Activated naive CD4-positive, alpha-beta T cell treated with Interleukin-2 at 50 U/mL for 16 hours (primary cell): Measurements from ENCODE around the gene LRIT1.

Experiments
- DNase-seq: peaks from one replicate; pipeline ENCODE4 v3.0.0-alpha.2; 2020

Gene LRIT1

GRCh38 chr10:84212014-84212413 is 29.3 kb downstream of the LRIT1 start:
- DNase-seq: no peak

- DNase-seq: no peak
Observed at GRCh38 chr10:84211566-84211965, 29.8 kb downstream of the LRIT1 start.

- DNase-seq: no peak
Observed at GRCh38 chr10:84208023-84208422, 33.3 kb downstream of the LRIT1 start.

DNA sequence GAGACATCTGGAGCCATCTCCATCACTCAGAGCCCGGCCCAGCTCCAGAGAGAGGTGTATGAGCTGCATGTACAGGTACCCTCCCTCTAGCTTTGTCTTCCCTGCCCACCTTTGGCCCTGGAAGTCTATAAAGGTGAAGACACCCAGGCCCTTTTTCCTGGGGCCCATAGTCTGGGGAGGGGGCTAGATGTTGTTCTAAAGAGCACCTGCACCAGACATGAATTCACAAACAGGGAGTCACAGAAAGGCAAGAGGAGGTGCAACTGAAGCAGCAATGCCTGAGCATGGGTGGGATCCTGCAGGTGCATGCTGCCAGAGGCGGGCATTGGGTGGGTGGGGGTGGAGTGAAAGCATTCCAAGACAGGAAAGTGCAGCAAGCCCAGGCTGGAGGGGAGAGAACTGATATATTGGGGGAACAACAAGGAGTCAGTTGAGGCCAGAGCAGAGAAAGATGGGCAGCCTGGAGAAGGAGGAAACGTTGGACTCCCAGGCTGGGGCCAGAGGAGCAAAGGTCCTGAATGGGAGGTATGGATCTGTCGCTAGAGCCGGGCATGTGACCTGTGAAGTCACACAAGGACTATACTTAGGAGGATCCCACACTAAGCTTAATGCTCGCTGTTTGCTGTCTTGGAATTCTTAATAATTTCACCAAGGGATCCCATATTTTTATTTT is 35.4 kb downstream of the LRIT1 start:
- no peak for DNase-seq

DNA sequence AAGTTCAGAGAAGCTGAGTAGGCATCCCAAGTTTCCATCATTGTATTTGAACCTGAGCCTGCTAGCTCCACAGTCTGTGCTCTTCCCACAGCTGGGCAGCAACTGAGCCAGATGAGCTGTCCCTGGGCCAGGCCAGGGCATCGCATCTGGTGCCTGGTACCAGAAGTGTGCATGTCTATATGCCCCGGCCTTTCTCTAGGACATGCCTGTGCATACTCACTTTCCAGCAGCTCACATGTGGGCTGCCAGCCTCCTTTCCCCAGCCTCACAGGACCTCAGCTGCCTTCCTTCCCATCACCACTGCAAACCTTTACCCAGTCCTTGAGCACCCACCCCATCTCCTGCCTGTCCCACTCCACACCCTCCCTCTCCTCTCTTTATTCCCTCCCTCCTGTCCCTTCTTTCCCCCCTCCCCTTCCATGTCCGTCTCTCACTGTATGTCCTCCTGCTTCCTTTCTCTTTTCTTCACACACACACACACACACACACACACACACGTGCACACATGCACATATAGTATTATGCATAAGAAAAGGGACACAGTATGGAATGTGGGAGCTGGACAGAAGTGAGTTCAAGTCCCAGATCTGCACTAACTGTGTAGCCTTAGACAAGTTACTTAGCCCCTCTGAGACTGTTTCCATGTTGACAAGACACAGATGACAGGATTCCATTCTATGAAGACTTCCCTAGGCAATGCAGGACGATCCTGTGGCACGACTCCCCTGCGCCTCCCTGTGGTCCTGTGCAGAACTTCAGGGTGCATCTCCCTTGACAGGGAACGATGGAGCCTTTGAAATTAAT is 36.1 kb downstream of the LRIT1 start:
- peak; percentile 62 for DNase-seq

DNA sequence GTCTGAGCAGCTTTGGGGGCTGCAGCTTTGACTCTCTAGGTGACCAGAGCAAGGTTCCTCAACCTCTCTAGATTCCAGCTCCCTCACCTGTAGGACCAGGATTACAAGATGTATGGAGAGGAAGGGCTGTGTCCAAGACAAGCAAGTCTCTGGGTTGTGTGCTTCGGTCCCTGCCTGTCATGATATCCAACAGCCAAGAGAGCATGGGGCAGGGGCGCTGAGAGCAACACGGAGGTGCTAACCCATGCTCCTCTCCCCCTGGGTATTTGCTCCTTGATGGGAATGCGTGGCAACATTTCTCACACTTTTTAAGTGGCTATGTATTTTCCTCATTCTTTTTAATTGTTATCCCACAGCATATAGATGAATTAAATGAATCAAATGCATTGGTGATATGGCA is 36.7 kb downstream of the LRIT1 start:
- no peak for DNase-seq

GRCh38 chr10:84204122-84204521 is 37.2 kb downstream of the LRIT1 start:
- no peak for DNase-seq

DNA sequence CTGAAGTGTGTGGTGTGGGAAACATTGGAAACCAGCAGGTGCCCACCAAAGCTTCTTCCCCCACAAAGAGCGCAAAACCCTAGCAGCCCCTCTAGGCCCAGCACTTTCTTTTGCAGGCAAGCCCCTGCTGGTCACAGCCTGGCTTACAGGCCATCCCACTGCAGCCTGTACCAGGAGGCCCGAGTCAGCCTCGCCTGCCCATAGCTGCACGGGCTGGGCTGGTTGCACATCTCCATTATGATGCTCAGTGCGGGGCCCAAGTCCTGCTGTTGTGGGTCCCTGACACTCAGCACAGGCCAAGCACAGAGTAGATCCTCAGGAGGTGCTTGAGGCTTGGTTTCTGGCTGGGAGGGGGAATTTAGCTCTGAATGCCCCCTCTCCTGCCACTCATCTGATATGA is 39.0 kb downstream of the LRIT1 start:
- no peak for DNase-seq

DNA sequence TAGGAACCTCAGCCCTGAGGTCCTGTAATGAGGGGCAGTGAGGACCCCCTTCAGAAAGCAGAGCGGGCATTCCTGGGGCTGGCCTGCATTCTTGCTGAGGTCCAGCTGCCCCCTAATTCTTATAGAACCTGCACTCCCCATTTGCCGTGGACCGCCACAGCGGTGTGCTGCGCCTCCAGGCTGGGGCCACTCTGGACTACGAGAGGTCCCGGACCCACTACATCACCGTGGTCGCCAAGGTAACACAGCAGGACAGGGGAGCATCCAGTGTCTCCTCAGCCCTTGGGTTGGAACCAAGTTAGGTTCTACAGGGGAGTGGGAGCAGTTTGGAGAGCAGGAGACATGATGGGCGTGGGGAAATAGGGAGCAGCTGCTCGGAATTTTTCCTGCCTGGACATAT is 39.7 kb downstream of the LRIT1 start:
- DNase-seq: no peak

GRCh38 chr10:84201244-84201606 is 40.1 kb downstream of the LRIT1 start:
- no peak for DNase-seq

GRCh38 chr10:84200537-84201243 is 40.7 kb downstream of the LRIT1 start:
- no peak for DNase-seq

DNA sequence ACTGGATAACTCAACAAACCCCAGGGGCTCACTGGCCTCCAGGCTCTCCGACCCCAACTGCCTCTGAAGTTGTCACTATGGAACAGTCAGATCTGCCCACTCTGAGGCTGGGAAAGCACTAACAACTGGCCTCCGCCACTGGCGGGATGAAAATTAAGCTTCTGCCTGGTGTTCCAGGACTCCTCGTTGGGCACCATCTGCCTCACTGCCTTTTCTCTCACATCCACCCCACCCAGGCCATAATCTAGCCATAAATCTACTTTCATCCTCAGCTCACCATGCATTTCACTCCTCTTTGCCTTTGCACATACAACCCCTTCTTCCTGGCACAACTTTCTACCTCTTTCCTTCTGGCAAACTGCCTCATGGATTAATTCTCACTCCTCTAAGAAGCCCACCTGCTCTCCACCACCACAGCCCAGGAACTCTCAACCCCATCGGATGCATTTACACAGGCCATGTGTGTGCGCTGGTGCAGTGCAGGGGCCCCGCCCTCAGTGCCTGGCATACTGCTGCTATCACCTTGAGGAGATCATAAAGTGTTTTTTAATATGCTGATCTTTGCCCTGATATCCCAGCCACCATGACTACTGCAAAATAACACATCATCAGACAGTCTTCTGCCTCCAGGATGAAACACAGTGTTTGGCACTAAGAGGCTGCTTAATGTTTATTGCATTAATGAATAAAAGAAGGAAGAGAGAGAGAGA is 43.0 kb downstream of the LRIT1 start:
- DNase-seq: no peak

GRCh38 chr10:84197643-84198042 is 43.7 kb downstream of the LRIT1 start:
- DNase-seq: no peak

- DNase-seq: no peak
Observed at GRCh38 chr10:84196941-84197340, 44.4 kb downstream of the LRIT1 start.

DNA sequence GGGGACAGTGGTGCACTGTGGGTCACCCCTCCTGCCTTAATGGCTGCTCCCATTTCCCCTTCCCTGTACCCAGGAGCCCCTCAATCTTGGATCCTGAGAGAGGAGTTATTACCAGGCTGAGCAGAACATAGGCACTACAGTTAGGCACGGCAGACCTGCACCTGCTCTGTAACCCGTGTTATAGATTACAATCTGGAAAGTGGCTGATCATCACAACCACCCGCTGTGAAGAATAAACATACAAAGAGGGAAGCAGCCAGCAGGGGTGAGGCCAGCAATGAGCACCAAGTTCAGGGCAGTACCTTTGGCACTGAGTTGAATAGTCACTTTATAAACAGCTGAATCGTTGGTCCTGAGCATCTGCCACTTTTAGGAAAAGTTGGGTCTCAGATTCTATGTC is 45.3 kb downstream of the LRIT1 start:
- no peak for DNase-seq

DNA sequence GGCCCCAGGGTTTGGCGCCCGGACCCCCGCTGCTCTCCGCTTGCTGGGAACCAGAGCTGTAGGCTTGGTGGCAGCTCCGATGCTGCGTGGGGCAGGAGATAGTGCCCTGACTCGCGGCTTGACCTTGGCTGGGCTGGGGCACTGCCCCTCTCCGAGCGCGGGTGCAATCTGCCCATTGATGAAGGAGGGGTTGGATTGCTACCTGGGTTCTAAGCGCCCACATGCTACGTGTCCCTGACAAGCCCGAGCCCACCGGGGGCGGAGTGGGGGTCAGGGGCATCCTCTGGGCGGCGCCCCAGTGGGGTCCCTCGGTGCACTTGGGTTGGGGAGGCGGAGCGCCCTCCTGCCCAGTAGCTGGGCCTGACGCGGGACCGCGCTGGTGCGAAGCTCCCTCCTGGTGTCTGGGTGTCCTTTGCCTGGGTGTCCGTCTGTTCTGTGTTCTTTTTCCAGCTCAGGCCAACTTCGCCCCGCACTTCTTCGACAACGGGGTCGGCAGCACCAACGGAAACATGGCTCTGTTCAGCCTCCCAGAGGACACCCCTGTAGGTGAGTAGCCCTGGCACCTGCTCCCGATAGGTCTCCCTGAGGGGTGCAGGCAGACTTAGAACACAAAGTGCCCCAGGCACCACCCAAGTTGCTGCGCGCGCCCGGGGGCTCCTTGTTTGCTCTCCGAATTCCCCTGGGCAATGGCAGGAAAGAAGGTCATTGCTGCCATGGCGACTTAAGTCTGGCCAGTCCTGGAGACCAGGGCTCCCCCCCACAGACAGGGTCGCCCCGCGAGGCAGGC is 46.1 kb downstream of the LRIT1 start:
- DNase-seq: no peak

GRCh38 chr10:84194424-84195043 is 46.8 kb downstream of the LRIT1 start, which contains the start of gene CDHR1:
Gene CDHR1 (plus strand): TSS chr10:84194537. CDS start chr10:84194761, 224 bp downstream.
- peak; percentile 29 for DNase-seq

- DNase-seq: no peak
Observed at GRCh38 chr10:84193846-84194423, 47.4 kb downstream of the LRIT1 start.

DNA sequence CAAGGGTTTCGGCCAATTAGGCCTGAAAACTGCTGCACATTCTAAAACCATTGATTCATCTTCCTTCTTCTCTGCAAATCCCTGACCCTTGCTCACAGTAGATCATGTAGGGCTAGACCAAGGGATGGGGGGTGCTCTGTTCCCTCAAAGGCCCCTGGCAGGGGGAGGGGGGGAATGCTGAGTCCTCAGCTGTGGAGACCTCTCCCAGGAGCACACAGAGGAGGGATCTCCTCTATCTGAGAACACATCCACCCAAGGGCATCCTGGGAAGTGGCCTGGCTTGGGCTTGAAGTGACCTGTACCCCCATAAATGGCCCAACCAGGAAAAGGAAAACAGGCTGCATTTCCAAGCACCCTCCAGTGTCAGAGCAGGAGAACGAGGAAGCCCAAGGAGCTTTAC is 48.0 kb downstream of the LRIT1 start:
- no peak for DNase-seq

GRCh38 chr10:84191106-84191505 is 50.2 kb downstream of the LRIT1 start:
- no peak for DNase-seq

DNA sequence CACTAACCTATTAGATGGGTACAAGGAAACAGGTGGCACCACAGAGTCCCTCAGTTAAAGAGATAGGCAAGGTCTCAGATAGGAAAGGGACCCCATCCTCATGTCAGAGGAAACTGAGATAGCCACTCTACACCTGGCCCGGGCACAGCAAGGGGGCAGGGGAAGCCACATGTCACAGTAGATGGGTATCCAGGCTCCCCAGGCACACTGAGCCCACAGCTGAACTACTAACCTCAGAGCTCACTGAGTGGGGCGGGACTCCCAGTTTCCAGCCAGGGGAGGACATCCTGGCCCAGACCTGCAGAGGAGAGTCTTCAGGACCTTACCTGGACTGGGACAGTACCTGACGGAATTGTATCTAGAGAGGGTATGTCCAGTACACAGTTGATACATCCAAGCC is 50.7 kb downstream of the LRIT1 start:
- no peak for DNase-seq

- DNase-seq: no peak
Observed at GRCh38 chr10:84188815-84189214, 52.5 kb downstream of the LRIT1 start.
